ENCODE data around the gene NFIA. TPM values are rescaled to one million over a fixed set of nuclear protein-coding genes. Genes with fewer than 3 reads are reported as not detected.

Gene NFIA
- total RNA-seq, 1 experiment from 2014 or later, result 0.35 TPM

DNA sequence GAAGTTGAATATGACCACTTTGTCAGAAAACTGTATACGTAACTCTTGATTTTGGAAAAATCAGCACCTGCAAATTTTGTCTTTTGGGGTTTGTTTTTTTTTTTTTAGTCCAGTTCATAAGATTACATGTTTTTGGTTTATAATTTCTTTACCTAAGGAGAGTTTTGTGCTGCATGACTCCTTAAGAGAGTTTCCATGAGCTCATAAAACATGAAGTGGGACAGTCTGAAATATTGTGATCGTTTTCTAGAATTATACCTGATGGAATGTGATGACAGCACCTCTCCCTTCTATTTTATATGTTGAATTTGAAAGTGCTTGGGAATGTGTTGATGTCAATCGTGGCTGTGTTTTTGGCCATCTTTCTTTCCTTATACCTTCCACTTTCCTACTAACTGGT lies 158.5 kb downstream of the NFIA start:
- H4K20me1 ChIP-seq (ENCODE audit: control insufficient read depth, insufficient read depth, insufficient read length), result no peaks in the 10 kb centered on the region
- H2BK20ac ChIP-seq (ENCODE audit: low read depth, low read length, poor library complexity, severe bottlenecking), result no peak overlapping the region
- peaks cover 37 to 48% of the 10 kb centered on the region in 2 experiments for H3K4me1 Mint-ChIP-seq
- H3K56ac ChIP-seq (ENCODE audit: insufficient read length, low read depth, low read length), result no peak overlapping the region
- no peak overlapping the region for H4K5ac ChIP-seq (ENCODE audit: insufficient read length, low read depth, low read length)
- H2BK120ac ChIP-seq (ENCODE audit: low read depth, low read length, poor library complexity, severe bottlenecking), result no peak overlapping the region
- no peak overlapping the region for H2BK15ac ChIP-seq (ENCODE audit: low read depth, low read length)
- H3K9me3 Mint-ChIP-seq, result peaks cover 0 to 3% of the 10 kb centered on the region in 2 experiments; a peak in 1 of 5 replicates
- no peak overlapping the region for H3K4ac ChIP-seq (ENCODE audit: low read depth, low read length)
- no peak overlapping the region; a peak in 1 of 7 replicates for H3K27ac Mint-ChIP-seq
- H3K79me2 ChIP-seq (ENCODE audit: insufficient read depth, low read length), result no peaks in the 10 kb centered on the region
- H3K14ac ChIP-seq (ENCODE audit: insufficient read depth, low read length), result no peak overlapping the region
- no peak overlapping the region for H2BK5ac ChIP-seq (ENCODE audit: insufficient read length, low read length)
- H3K23me2 ChIP-seq (ENCODE audit: insufficient read length, low read depth, low read length, poor library complexity, severe bottlenecking), result no peaks in the 10 kb centered on the region
- H3K27me3 Mint-ChIP-seq (ENCODE audit: low read depth), result no peaks in the 10 kb centered on the region
- H3K4me1 ChIP-seq (ENCODE audit: insufficient read depth, low read length), result peaks cover 5% of the 10 kb centered on the region
- no peaks in the 10 kb centered on the region for H3K9me3 ChIP-seq (ENCODE audit: control insufficient read depth, low read depth, low read length)
- TF ChIP-seq, protein P1, sequence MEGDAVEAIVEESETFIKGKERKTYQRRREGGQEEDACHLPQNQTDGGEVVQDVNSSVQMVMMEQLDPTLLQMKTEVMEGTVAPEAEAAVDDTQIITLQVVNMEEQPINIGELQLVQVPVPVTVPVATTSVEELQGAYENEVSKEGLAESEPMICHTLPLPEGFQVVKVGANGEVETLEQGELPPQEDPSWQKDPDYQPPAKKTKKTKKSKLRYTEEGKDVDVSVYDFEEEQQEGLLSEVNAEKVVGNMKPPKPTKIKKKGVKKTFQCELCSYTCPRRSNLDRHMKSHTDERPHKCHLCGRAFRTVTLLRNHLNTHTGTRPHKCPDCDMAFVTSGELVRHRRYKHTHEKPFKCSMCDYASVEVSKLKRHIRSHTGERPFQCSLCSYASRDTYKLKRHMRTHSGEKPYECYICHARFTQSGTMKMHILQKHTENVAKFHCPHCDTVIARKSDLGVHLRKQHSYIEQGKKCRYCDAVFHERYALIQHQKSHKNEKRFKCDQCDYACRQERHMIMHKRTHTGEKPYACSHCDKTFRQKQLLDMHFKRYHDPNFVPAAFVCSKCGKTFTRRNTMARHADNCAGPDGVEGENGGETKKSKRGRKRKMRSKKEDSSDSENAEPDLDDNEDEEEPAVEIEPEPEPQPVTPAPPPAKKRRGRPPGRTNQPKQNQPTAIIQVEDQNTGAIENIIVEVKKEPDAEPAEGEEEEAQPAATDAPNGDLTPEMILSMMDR (conservative IDR thresholded peaks at IDR 0.05), result no peak
- H3K27ac ChIP-seq (ENCODE audit: insufficient read length, low read depth, low read length), result no peak overlapping the region
- H3K18ac ChIP-seq (ENCODE audit: insufficient read length, low read depth, low read length), result no peak overlapping the region
- peaks cover 0 to 3% (median 0%) of the 10 kb centered on the region in 3 experiments; a peak in 1 of 7 replicates for H3K36me3 Mint-ChIP-seq (ENCODE audit: insufficient read depth in 1 of 3, low read depth in 3 of 3)
- H4K8ac ChIP-seq (replicated peaks; ENCODE audit: insufficient read length, low read depth, low read length), result no peak overlapping the region
- H3K23ac ChIP-seq (ENCODE audit: insufficient read length, low read depth, low read length), result no peak overlapping the region
- H2AK5ac ChIP-seq (ENCODE audit: insufficient read length, low read length), result no peak overlapping the region
- H3K4me2 ChIP-seq (ENCODE audit: insufficient read depth, insufficient read length, low read length), result no peak overlapping the region
- no peak overlapping the region for H3K4me3 Mint-ChIP-seq
- no peak overlapping the region for H3T11ph ChIP-seq (ENCODE audit: low read length)
- no peak overlapping the region for H2BK12ac ChIP-seq (ENCODE audit: insufficient read length, low read depth, low read length)
- no peaks in the 10 kb centered on the region for H3K79me1 ChIP-seq (ENCODE audit: insufficient read depth, low read depth, low read length, poor library complexity, severe bottlenecking)
- 100% methylated on average over 1 of the region's 3 CpGs for WGBS (ENCODE audit: extremely low coverage, insufficient read length, low lambda C conversion rate)
- DNase-seq, result no peak
- H3K27me3 ChIP-seq (ENCODE audit: insufficient read depth, low read length), result no peaks in the 10 kb centered on the region
- no peak overlapping the region for H2AFZ ChIP-seq (ENCODE audit: low read length)
- no peak overlapping the region for H3K9ac ChIP-seq (ENCODE audit: extremely low read depth, insufficient read length, low read length)
- H4K91ac ChIP-seq (ENCODE audit: insufficient read length, low read depth, low read length), result no peak overlapping the region

Measured in H9 (cell line).